DOHH2 (cell line): ENCODE results near the gene WDR76.

ENCODE experiments used
- CTCF ChIP-seq: fragments of 200-600 bp; sonication (generic); IDR thresholded peaks from one replicate; pipeline ENCODE4 v1.5.1; 2014; ENCODE audit warnings: antibody characterized with exemption, mild to moderate bottlenecking, low read depth, low read length; ENCODE audit not compliant: poor library complexity, severe bottlenecking
- EZH2phosphoT487 ChIP-seq: fragments of 200-600 bp; sonication (generic); IDR thresholded peaks from 2 replicates; pipeline ENCODE4 v1.6.1; 2017; ENCODE audit warnings: borderline replicate concordance, mild to moderate bottlenecking, antibody characterized with exemption, low read length, moderate library complexity, mixed read lengths

- TF ChIP-seq CTCF: no peak
- no peak for TF ChIP-seq EZH2phosphoT487
These were observed 85.4 kb downstream of the WDR76 start for GRCh38 chr15:43912208-43912607.
